Right ventricle myocardium inferior (tissue), 1 donor: Measurements from ENCODE around the gene ZC2HC1C. TPM values are rescaled to one million over a fixed set of nuclear protein-coding genes. Genes with fewer than 3 reads are reported as not detected.
A peak's percentile ranks its signal among the peaks of the same experiment; 100 is the strongest.
"Not testable (repeated sequence)": the region's sequence is repeated elsewhere in the genome, so short reads cannot be mapped to it uniquely, and the experiment has no call there.

ENCODE experiments used
- ATAC-seq: fragments of 200-7000 bp; cut with Tn5 transposase; one replicate; pipeline ENCODE4 v1.9.1; 2020; ENCODE audit warnings: mild to moderate bottlenecking, moderate library complexity
- DNase-seq: peaks from one replicate; pipeline ENCODE4 v3.0.0; 2021; ENCODE audit errors: missing footprints
- intact Hi-C: fragments of 100-400 bp; cut with DNase I; formaldehyde crosslinking; loops from one replicate; pipeline ENCODE4 v1.11.0; 2022
- total RNA-seq: library from RNA; stranded (reverse); fragmentation: NEBNext Ultra II Directional; extraction: Animal tissue kit (Norgen Biotek cat#: 25700); gene quantifications from one replicate; pipeline ENCODE4 v1.2.1, GENCODE V29; 2021
- donor health status: DM: no; HTN: yes; CAD: no; lungs with severe emphysema.

The ZC2HC1C gene
- total RNA-seq, 1 donor from 2014 or later = 11.4 TPM

GRCh38 chr14:75121552-75121951, 52.1 kb downstream of the ZC2HC1C start:
- ATAC-seq = no peak
- no peak for DNase-seq
- intact Hi-C loops = no loop called here

GRCh38 chr14:75123991-75124390, 54.5 kb downstream of the ZC2HC1C start:
- intact Hi-C loops = no loop called here
- ATAC-seq = no peak
- DNase-seq = no peak

GRCh38 chr14:75125617-75126016, 56.2 kb downstream of the ZC2HC1C start:
- DNase-seq = no peak
- intact Hi-C loops = loop anchor here (5.0 kb wide), 2 partner anchors 112 to 357 kb away; no protein-coding TSS in a partner anchor
- no peak for ATAC-seq

- no peak for ATAC-seq
- intact Hi-C loops = loop anchor here (5.0 kb wide), 2 partner anchors 111 to 356 kb away; no protein-coding TSS in a partner anchor
- no peak for DNase-seq
Observed at GRCh38 chr14:75126121-75126544, 56.7 kb downstream of the ZC2HC1C start.

GRCh38 chr14:75126679-75127473, 57.4 kb downstream of the ZC2HC1C start, which contains the start of gene NEK9:
Gene NEK9 (minus strand): TSS chr14:75127048. CDS start chr14:75126921, 127 bp downstream.
- DNase-seq = peak; percentile 93
- peak; percentile 95 for ATAC-seq
- intact Hi-C loops = loop anchor here (5.0 kb wide), 2 partner anchors 110 to 355 kb away; no protein-coding TSS in a partner anchor

GRCh38 chr14:75127474-75127820, 58.0 kb downstream of the ZC2HC1C start:
- intact Hi-C loops = loop anchor here (5.0 kb wide), 2 partner anchors 110 to 355 kb away; no protein-coding TSS in a partner anchor
- ATAC-seq = not testable (repeated sequence)

GRCh38 chr14:75127903-75128595, 58.6 kb downstream of the ZC2HC1C start:
- DNase-seq (no peak), ATAC-seq (no peak)
- intact Hi-C loops = loop anchor here (5.0 kb wide), 2 partner anchors 109 to 354 kb away; no protein-coding TSS in a partner anchor

More at GRCh38 chr14:75127474-75127820, 58.0 kb downstream of the ZC2HC1C start:
- DNase-seq = not testable (repeated sequence)

- no peak for ATAC-seq
- DNase-seq = no peak
- intact Hi-C loops = loop anchor here (5.0 kb wide), 2 partner anchors 109 to 354 kb away; no protein-coding TSS in a partner anchor
Observed at GRCh38 chr14:75128596-75128990, 59.2 kb downstream of the ZC2HC1C start.

Other genes starting within 250 kb of the ZC2HC1C start
- not detected for gene PROX2, start 193.5 kb upstream of the ZC2HC1C start, total RNA-seq
- gene DLST, start 187.7 kb upstream of the ZC2HC1C start, total RNA-seq = 213 TPM
- gene RPS6KL1, start 146.4 kb upstream of the ZC2HC1C start, total RNA-seq = 19.1 TPM
- 6.5 TPM for gene PGF, start 114.0 kb upstream of the ZC2HC1C start, total RNA-seq
- gene EIF2B2, start 66.7 kb upstream of the ZC2HC1C start, total RNA-seq = 34.0 TPM
- 20.2 TPM for gene MLH3, start 18.2 kb upstream of the ZC2HC1C start, total RNA-seq
- gene ACYP1, start 5.6 kb upstream of the ZC2HC1C start, total RNA-seq = 11.7 TPM
- 102 TPM for gene NEK9, start 57.4 kb downstream of the ZC2HC1C start, total RNA-seq
- 280 TPM for gene TMED10, start 107.0 kb downstream of the ZC2HC1C start, total RNA-seq
- gene FOS, start 209.2 kb downstream of the ZC2HC1C start, total RNA-seq = 9.5 TPM